Measurements from ENCODE around the gene ASB13.

The ASB13 gene, protein sequence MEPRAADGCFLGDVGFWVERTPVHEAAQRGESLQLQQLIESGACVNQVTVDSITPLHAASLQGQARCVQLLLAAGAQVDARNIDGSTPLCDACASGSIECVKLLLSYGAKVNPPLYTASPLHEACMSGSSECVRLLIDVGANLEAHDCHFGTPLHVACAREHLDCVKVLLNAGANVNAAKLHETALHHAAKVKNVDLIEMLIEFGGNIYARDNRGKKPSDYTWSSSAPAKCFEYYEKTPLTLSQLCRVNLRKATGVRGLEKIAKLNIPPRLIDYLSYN

DNA sequence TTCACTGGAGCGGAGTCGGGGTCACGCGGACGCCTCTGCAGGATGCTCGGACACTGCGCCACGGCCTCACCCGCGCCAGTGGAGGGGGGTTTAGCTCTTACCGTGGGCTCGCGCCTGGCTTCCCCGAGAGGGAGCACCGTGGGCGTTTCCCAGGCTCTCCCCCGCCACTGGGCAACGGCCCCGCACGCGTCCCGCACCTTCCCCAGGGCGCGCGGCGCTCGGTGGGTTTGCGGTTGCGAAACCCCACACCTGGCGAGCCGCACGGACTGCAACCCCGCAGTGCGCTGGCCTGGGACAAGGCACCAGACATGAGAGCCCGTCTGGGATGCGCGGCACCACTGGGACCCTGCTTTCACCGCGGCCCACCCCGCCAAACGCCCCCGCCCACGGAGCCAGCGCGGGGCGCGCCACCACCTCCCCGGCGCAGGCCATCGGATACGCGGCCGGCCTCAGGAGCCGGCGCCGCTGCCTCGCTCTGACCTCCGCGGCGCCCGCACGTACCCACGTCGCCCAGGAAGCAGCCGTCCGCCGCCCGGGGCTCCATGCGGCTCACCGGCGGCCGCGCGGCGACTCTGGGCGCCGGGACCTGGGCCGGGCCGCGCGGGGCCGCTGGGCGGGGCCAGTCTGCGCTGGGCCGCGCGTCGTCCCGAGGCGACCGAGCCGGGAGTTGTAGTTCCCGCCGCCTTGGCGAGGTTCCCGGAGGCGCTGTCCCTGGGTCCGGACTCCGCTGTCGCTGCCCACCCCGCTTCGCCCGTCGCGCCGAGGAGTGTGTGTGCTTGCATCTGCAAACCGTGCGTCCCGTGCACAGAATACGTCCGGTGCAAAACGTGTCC is at the start of gene ASB13:
Gene ASB13 (minus strand): TSS at position 588 of the 833 bp plus-strand sequence. CDS start 44 bp downstream, at position 544.
- no peak for TF ChIP-seq CTCF (IDR thresholded peaks at IDR 0.05; ENCODE audit: insufficient read depth, missing control alignments)
- DNase-seq (ENCODE audit: insufficient read length, low spot score) (no peak), FAIRE-seq (no peak)

DNA sequence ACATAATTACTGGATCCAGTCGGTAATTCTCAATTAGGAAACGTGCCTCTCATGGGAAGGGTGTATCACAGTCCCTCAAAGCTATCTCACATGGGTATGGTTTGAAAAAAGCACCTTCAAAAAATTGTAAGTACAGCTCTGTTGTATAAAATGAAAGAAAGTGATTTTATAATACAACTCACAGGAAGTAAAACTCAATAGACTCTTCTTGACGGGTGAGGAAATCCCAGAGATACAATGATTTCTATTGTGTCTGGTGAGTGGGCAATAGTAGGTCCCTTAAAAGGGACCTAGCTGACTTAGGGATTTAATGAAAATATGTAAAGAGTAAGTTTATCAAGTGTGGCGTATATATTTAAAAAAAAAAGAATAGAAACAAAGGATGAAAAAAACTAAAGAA is 45.2 kb upstream of the ASB13 start:
- TF ChIP-seq CTCF (IDR thresholded peaks at IDR 0.05; ENCODE audit: insufficient read depth, missing control alignments): no peak
- no peak for FAIRE-seq

DNA sequence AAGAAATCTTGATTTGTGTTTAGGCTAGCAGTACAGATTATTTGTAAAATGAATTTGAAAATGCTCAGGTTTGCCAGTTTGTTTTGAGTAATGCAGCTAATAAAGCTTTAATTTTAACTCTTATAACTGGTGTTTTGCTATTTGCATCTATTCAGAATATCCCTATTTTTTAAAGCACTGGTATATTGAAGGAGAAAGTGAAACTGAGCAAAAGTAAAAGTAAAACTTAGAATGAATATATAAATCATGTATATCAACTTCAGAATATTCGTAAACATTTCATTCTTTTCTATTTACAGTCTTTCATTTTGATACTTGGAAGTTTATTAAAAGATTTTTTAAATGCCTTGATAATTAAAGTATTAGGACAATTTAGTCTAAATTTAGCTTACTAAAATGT is 44.5 kb upstream of the ASB13 start:
- DNase-seq (ENCODE audit: insufficient read length, low spot score) (no peak), FAIRE-seq (no peak)
- TF ChIP-seq CTCF (IDR thresholded peaks at IDR 0.05; ENCODE audit: insufficient read depth, missing control alignments): no peak

More for the DNA sequence above, 45.2 kb upstream of the ASB13 start:
- no peak for DNase-seq (ENCODE audit: insufficient read length, low spot score)

DNA sequence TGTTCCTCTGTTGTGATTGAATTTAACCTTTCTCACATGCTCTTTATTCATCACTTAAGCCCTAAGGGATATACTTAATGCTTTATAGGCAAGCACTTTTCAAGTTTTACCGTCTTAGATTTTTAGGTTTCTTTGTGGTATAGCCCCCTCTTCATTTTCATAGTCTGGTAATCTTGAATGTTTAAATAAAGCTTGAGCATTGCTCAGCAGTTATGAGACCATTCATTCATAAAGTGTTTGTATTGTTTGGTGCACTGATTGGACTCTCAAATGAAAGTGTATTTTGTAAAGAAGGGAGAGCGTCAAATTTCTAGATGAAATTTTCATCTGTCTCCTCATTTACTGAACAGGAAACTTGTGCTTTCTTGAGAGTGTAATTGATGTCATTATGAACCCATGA is 43.5 kb upstream of the ASB13 start:
- DNase-seq (ENCODE audit: insufficient read length, low spot score) (no peak), FAIRE-seq (no peak)
- no peak for TF ChIP-seq CTCF (IDR thresholded peaks at IDR 0.05; ENCODE audit: insufficient read depth, missing control alignments)

GRCh38 chr10:5708356-5708755 is 42.0 kb upstream of the ASB13 start:
- FAIRE-seq (no peak), DNase-seq (ENCODE audit: insufficient read length, low spot score) (no peak)
- no peak for TF ChIP-seq CTCF (IDR thresholded peaks at IDR 0.05; ENCODE audit: insufficient read depth, missing control alignments)

- FAIRE-seq: no peak
- no peak for DNase-seq (ENCODE audit: insufficient read length, low spot score)
- no peak for TF ChIP-seq CTCF (IDR thresholded peaks at IDR 0.05; ENCODE audit: insufficient read depth, missing control alignments)
Measured at GRCh38 chr10:5698062-5698461, 31.7 kb upstream of the ASB13 start.

DNA sequence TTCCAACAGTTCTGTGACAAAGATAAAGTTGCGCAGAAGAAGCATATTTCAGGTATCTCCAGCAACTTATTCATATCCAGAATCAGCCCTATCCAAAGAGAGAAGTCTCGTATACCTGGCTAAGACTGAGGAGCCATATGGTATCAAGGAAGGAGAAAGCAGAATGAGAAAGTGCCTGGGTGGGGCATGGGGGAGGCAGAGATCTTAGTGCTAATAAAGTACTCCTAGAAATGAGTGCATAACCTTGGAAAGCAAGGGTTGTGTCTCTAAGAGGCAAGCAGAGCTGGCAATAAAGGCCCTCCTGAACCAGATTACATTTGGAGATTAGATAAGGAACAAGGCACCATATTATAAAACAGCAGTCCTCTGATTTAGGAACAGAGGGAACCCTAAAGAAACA is 30.9 kb upstream of the ASB13 start:
- DNase-seq (ENCODE audit: insufficient read length, low spot score) (no peak), FAIRE-seq (no peak)
- TF ChIP-seq CTCF (IDR thresholded peaks at IDR 0.05; ENCODE audit: insufficient read depth, missing control alignments): no peak

Measured in D721Med (cell line).